GM12872 (cell line): ENCODE data around the gene BSX.

Source experiments
- TF ChIP-seq, protein P1 (sequence below): IDR thresholded peaks from 3 replicates; pipeline ENCODE4 v1.5.1; 2011; ENCODE audit warnings: low read depth, mild to moderate bottlenecking, low read length, moderate library complexity; ENCODE audit not compliant: insufficient read depth

Gene BSX

DNA sequence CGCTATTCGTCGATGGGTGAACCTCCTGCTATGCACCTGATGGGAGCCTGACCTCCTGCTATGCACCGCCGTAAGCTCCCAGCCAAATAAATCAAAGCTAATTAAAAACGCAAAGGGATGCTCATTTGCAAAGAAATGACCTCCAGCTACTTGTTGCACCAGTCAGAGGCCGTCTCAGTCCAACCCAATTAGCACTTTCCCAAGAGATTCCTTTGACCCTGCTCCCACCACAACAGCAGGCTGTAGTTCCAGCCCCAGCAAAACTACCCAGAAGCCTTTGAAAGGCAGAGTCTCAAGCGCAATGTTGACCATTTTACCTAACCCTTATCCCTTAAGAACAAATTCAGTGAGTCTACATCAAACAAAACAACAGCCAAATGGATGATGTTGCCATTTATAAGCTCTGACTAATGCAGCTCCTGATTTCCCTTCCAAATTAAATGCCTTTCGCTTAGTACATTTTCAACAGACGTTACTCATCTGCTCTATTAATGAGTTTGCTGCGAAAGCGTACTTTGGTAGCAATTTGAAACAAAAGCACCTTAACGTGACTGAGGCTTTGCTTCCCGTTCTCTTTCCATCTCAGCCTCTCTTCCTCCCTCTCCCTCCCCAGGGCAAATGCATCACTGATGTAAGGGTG is 17.2 kb upstream of the BSX start:
- TF ChIP-seq, protein P1, sequence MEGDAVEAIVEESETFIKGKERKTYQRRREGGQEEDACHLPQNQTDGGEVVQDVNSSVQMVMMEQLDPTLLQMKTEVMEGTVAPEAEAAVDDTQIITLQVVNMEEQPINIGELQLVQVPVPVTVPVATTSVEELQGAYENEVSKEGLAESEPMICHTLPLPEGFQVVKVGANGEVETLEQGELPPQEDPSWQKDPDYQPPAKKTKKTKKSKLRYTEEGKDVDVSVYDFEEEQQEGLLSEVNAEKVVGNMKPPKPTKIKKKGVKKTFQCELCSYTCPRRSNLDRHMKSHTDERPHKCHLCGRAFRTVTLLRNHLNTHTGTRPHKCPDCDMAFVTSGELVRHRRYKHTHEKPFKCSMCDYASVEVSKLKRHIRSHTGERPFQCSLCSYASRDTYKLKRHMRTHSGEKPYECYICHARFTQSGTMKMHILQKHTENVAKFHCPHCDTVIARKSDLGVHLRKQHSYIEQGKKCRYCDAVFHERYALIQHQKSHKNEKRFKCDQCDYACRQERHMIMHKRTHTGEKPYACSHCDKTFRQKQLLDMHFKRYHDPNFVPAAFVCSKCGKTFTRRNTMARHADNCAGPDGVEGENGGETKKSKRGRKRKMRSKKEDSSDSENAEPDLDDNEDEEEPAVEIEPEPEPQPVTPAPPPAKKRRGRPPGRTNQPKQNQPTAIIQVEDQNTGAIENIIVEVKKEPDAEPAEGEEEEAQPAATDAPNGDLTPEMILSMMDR = no peak

DNA sequence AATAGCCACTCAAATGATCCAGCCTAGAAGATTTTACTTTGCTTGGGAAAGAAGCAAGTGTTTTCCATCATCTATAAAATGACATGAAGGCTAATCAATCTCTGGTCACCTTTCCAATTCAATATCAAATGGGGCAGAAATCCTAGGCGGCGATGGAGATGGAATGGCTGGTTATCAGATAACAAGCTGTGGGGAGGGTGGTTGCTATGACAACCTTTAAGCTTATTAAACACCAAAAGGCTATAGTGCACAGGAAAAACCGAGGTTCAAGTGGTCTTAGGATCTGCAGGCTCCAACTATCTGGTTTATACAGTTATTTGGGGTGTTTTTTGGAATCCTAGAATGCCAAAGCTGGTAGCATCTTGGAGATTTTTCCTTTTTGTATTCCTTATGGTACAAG is 13.9 kb upstream of the BSX start:
- TF ChIP-seq, protein P1 = no peak

DNA sequence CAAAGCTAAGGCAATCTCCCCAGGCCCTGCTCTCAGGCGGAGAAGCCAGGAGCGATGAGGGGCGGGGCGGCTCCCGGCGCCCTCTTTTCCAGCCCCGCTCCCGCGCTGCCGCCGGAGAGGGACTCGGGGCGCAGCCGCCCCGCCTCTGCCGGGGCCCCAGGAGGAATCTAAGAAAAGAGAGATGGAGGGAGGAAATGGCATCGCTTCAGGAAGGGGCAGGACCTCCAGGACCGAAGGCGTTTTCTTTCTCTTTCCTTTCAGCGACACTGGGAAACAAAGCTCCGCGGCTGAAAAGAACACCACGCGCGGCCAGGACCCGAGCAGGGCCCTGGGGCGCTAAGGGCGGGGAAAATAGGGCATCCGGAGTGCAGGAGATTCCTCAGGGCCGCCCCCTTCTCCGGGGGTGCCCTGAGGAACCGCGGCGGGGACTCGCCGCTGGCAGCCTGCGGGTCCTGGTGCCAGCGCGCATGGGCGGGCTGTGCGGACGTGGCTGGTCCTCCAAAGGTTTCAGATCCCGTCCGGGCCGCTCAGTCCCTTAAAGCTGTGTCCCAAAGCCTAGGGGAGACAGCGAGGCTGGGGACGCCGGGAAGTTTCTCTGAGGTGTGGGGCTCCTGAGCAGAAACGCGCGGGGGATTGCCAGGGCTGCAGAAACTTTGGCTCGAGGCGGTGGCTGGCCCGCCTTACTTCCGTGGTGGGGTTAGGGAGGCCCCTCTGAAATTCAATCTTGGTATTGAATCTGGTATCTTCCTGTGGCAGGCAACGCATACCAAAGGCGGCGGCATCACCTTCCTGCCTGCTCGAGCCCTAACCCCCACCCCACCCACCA is 2.8 kb upstream of the BSX start:
- TF ChIP-seq, protein P1 = no peak

DNA sequence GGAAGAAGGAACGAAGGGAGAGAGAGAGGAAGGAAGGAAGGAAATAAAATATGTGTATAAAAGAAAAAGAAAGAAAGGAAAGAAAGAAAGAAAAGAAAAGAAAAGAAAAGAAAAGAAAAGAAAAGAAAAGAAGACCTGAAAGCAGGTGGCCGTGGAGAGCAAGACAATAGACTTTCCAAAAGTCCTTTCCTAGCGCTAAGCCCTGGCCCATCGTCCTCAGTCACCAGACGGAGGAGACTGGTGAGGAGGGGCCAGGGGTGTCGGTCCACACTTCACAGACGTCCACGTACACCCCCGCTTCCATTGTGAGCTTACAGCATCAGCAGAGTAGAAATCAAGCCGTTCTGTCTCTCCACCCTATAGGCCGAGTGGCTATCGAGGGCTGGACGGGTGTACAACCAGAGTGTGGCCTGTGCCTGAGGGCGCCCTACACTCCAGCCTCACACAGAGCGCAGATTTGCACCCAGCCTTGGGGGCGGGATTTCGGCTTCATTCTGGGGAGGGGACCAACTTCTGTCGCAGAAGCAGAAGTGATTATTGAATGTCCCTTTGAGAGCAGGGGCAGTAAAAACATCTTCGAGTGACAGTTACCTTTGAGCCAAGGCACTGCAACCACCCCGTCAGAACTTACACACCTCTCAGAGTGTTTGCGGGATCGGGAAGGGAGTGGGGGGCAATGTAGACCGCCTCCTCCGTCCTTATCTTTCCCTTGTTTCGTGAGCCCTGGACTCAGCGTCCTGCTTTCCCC is 2.0 kb upstream of the BSX start:
- TF ChIP-seq, protein P1 = no peak

DNA sequence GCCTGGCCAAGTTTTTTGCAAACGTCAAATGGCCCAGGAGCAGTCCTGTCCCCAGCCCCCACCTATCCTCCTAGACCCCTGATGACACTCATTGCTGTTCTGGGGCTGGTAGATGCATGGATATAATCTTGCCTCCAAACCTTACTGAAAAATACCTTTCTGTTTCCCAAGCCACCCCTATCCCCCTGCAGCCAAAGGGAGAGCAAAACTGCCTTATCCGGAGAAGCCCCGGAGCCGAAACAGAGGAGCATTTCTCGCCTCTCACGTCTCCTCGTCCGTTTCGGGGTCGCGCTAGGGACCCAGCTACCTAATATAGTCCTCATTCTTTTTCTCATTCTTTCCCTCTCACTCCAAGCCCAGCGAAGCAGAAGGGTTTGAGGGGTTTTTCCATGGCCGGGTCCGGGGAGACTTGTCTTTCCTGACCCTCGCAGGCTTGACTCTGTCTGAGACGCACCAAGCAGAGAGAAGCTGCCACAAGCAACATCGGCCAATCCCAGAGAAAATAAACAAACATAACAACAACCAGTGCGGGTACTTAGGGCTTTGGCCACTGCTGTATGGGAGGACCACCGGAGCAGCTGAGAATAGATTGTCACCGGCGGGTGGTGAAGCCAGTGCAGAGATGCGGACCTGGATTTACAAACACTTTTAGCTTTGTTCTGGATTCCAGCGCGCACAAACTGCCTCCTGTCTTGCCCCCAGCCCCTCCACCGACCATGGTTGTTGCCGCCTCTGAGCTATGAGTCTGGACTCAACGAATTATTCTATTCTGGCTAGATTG is 1.6 kb downstream of the BSX start:
- TF ChIP-seq, protein P1 = no peak

DNA sequence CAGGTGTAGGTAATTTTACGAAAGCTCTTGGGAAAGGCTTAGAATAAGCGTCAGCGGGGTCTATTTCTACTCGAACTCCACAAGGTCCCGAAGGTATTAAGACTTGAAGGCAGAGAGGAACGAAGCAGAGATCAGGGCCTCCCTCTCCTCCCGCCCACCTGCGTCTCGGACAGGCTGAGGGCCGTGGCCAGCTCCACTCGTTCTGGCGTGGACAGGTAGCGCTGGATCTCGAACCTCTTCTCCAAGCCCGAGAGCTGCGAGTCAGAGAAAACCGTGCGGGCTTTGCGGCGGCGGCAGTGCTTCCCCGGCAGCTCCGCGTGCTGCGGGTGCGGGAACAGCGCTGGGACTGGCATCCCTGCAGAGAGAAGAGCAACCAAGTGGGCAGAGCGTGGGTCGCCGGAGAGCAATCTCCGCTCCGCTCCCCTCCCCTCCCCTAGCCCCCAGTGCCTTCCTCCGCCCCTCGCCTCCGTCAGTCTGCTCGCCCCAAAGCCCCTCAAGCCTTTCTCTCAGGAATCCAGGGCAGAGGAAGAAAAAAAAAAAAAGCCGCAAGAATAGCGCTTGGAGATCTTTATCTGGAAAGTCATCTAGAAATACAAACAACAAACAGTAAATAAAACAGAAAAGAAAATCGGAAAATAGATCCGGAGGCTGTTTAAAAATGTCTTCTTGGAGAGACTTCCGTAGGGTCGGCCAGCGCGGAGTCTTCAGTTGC is 2.4 kb downstream of the BSX start:
- TF ChIP-seq, protein P1 = no peak

DNA sequence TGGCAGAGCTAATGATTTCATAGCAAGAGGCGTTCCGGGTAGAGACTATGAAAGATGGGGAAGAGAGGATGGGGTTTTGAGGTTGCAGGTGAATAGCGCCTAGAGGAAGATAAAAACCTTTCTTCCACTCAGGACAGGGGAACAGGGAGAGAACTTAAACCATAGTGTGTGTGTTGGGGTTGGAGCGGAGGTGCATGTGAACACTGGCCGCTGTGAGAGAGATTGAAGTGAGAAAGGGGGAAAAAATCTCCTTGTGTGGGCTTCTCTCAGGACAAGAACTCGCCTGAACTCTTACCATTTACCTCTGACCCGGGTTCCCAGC is 3.4 kb downstream of the BSX start:
- TF ChIP-seq, protein P1 = no peak
